Umbilical cord (tissue), 2 donors: ENCODE results near the gene RXFP2. TPM values are rescaled to one million over a fixed set of nuclear protein-coding genes. Genes with fewer than 3 reads are reported as not detected.

ENCODE experiments used
- DNase-seq: peaks from one replicate; pipeline ENCODE4 v3.0.0-alpha.2; 2015; ENCODE audit warnings: low spot score
- total RNA-seq: library from RNA; depleted of rRNA; stranded (reverse); fragments of >200 nt; gene quantifications from one replicate; pipeline ENCODE4 v1.2.3, GENCODE V29; 2014; ENCODE audit warnings: low replicate concordance; ENCODE audit not compliant: insufficient read depth

RXFP2 gene, protein sequence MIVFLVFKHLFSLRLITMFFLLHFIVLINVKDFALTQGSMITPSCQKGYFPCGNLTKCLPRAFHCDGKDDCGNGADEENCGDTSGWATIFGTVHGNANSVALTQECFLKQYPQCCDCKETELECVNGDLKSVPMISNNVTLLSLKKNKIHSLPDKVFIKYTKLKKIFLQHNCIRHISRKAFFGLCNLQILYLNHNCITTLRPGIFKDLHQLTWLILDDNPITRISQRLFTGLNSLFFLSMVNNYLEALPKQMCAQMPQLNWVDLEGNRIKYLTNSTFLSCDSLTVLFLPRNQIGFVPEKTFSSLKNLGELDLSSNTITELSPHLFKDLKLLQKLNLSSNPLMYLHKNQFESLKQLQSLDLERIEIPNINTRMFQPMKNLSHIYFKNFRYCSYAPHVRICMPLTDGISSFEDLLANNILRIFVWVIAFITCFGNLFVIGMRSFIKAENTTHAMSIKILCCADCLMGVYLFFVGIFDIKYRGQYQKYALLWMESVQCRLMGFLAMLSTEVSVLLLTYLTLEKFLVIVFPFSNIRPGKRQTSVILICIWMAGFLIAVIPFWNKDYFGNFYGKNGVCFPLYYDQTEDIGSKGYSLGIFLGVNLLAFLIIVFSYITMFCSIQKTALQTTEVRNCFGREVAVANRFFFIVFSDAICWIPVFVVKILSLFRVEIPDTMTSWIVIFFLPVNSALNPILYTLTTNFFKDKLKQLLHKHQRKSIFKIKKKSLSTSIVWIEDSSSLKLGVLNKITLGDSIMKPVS
- 0.24 TPM for total RNA-seq

DNA sequence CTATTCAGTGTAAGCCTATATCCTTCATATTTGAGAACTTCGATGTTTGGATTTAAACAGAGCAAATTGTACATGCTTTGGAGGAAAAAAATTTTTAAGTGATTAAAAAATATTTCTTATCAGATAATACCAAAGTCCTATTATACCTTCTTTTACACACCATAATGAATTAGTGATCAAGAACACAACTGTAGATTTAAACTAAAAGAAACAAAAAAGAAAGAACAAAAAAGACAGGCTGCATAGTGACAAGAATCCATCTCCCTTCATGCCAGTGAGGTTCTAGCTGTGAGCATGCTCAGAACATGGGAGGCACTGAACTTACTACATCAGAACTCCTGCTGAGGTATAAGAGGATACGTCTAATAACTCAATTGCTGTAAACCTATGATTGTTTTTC is at the start of gene RXFP2:
Gene RXFP2, plus strand, starts transcription at position 301 of the 400 bp plus-strand sequence. Its CDS starts 87 bp downstream, at position 388.
- DNase-seq, result no peak

DNA sequence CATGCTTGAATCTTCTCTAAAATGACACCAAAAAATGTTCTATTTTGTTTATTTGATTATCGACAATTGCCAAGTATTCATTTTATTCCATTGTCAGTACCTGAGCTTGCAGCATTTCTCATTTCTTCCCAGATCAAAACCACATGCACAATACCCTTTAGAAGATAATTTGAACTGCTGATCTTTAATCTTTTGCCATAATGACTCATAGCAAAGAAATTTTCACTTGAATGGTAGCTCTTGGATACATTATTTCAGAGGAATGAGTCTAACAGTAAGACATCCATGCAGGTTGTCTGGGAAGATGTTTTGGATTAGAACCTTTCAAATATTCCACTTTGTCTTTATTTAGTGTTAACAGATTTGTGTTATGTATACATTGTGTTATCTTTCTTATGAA is 42.0 kb upstream of the RXFP2 start:
- no peak for DNase-seq

DNA sequence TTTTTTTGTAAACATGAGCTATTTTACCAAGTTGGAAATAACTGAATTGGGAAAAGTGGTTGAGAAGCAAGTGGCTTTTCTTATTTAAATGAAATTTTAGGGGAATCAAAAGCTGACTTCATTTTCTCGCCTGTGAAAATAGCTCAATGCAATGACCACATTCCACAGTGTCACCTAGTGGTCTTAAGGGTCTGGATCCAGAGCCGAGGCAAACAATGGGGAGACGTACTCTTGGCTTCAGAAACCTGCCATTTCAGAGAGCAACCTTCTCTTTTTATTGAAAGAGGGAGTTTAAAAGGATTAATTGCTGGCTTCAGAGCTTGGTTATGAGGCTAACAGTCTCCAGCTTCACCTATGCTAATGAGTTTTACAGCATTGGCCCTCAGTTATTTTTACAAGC is 39.7 kb upstream of the RXFP2 start:
- no peak for DNase-seq

GRCh38 chr13:31703780-31704179 is 35.5 kb upstream of the RXFP2 start:
- DNase-seq, result no peak

DNA sequence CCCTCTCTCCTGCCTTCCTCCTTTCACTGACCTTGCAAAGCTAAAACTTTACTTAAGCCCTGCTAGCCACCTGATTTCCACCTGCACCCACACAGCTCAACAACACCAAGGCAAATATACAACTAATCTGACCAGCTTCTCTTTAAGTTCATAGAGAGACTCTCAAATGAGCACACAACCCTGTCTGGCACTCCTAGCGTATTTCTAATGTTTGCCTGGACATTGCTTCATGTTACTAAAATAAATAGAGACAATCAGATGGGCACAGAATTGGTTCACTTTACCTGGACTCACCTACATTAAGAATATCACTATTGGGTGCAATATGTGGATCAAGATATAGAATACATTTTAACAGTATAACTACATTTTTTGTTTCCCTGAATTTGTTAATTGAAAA is 33.2 kb upstream of the RXFP2 start:
- no peak for DNase-seq

GRCh38 chr13:31717583-31717982 is 21.7 kb upstream of the RXFP2 start:
- DNase-seq, result no peak

DNA sequence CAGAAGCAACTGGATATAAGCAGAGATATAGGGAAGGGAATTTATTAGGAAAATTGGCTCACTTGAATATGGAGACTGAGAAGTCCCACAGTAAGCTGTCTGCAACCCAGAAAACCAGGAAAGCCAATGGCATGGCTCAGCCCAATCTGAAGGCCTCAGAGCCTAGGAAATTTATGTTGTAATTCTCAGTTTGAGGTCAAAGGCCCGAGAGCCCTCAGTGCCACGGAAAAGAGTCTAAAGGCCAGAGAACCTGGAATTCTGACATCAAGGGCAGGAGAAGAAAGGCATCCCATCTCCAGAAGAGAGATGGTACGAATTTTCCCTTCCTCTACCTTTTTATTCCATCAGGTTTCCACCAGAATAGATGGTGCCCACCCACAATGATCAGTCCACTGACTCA is 20.1 kb upstream of the RXFP2 start:
- no peak for DNase-seq

DNA sequence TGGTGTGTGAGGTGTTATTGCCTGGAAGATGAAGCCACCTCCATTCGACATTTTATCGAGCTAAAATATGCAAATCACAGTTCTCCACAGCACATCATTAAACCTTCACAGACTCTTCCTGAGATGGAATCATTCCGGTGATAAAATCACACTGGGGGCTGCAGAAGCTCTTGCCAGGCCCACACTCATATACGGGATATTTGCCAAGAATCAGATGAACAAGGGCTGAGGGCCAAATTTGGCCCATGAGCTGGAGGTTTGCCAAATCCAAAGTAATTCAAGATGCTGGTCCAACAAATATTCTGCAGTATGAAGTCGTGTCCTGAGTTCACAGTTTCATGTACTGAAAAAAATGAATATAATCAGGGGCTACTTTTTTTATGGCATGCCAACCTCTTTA is 16.7 kb upstream of the RXFP2 start:
- DNase-seq, result no peak

DNA sequence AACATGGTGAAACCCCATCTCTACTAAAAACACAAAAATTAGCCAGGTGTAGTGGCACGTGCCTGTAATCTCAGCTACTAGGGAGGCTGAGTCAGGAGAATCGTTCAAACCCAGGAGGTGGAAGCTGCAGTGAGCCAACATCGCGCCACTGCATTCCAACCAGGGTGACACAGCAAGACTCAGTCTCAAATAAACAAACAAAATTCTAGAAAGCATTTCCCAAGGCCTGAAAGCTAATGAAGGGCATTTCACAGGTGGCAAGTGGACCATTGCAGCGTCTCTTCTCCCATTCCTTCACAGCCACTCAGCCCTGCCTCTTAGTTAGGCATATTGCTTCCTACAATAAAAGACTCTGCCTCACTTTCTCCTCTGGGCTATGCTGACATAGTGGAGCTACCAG is 13.5 kb upstream of the RXFP2 start:
- no peak for DNase-seq

DNA sequence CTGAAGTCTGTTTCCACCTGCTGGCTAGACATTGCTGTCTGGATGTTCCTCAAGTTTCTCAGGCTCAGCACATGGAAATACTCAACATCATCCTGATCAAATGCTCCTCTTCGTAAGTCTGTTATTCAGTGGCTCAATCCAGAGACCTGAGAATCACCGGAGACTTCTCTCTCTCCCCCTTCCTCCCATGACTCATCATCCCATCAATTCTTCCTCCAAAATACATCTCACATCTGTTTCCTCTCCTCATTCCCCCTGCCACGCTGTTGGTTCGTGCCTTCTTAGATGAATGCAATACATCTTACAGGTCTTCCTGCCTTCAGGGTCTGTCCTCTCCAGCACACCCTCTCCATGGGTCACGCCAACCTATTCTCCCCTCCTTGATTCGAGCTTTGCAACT is 7.4 kb upstream of the RXFP2 start:
- no peak for DNase-seq

DNA sequence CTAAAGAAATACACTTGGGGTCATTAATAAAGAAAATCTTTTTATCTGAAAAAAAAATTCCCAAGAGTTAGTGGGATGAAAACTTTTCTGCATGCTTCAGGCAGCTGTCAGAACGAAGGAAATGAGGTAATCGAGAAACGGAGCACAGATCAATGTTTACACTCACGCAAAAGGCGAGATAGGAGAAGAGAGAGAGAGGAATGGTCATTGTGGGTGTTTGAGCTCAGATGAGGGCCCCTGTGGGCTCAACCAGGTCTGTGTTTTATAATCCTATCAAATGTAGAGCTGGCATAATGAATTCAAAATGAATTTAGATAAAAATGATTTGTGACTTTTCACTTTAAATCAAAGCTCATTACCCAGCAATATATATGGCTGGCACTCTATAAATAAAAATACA is 6.3 kb upstream of the RXFP2 start:
- no peak for DNase-seq

- DNase-seq, result no peak
These were observed 5.7 kb upstream of the RXFP2 start for GRCh38 chr13:31733647-31734046.

DNA sequence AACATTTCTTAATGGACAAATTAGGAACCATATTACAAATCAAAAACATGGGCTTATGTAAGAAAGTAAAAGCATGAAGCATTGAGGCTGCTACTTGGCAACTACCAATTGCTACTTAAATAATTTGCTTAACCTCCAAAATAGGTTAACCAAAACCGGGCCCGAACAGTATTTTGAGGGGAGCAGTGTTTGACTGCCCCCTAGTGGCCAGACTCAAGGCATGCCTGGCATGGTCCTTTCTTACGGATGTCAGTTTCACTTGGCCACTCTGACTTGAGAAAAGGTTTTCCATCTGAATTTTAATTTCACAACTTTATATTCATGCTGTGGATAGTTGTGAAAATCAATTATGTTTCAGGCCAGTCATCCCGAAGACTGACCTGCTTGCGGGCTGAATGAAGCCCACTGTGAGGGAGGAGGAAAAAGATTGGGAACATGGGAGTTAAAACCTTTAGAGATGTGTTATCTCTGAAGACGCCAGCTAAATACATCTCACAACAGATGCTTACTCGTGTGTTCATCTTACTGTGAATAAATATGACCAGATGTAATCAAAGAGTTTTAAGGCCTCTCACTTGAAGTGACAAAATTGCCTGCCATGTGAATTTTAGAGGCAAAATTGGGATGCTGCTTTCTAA is 2.9 kb downstream of the RXFP2 start:
- peak; percentile 71 for DNase-seq

GRCh38 chr13:31747291-31747690 is 8.0 kb downstream of the RXFP2 start:
- DNase-seq, result no peak

GRCh38 chr13:31747966-31748365 is 8.6 kb downstream of the RXFP2 start:
- no peak for DNase-seq

DNA sequence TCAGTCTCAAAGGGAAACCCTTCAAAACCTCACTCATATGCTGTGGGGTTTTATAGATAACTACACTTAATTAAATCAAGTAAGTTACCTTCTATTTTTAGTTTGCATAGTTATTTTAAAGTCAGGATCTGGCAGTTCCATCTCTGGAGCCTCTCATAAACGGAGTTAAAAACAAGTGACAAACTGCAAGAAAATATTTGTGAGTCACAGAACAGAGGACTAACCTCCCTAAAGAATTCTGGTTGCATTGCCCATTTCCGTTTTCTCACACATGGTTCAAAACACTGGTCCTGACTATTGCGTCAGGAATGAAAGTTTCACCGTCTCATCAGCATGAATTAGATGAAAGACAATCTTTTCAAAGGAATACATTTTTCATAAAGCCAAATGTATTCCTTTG is 10.6 kb downstream of the RXFP2 start:
- DNase-seq, result no peak

DNA sequence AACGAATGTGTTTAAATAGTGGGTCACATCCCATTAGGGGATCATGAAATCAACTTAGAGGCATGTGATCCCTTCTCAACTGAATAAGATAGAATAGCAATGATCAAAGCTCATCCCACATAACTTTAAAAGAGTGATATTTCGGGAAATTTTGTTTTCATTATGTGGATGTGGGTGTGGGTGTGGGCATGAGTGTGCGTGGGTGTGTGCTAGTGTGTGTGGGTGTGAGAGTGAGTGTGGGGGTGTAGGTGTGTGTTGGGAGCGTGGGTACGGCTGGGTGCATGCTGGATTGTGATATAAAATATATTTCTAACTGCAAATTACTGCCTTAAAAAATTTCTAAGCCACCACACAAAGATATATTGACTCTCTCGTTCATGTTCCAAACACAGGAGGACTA is 15.9 kb downstream of the RXFP2 start:
- no peak for DNase-seq

DNA sequence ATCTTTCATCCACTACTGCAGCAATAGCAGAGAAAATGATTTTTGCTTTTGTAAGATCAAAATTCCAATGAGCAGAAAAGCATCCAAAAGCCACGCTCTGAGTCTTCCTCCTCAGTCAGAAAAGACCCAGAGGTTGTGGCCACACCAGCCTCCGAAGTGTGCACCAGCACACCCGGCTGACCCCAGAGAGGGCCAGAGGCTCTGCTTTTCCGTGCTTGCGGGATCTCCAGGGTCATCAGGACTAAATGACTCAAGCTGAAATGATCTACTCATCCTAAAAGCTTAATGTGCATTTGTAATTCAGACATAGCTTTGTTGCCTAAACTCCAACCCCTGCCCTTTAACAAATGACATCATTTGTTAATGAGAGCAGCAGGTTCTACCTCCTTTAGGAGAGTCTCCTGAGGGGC is 16.5 kb downstream of the RXFP2 start:
- peak; percentile 9 for DNase-seq

DNA sequence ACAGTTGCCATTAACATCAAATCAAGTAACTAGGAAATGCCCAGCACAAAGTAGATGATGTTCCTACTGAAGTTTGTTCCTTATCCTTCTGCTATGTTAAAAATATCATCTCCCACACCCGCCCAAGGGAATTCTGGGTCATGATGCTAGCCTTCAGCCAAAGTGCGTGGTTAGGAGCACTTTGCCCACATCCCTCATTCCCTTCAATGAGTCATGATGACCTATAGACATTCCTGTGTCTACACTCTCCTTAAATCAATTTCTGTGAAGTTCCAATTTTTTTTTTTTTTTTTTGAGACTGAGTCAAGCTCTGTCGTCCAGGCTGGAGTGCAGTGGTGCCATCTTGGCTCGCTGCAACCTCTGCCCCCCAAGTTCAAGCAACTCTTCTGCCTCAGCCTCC is 17.0 kb downstream of the RXFP2 start:
- DNase-seq, result no peak

DNA sequence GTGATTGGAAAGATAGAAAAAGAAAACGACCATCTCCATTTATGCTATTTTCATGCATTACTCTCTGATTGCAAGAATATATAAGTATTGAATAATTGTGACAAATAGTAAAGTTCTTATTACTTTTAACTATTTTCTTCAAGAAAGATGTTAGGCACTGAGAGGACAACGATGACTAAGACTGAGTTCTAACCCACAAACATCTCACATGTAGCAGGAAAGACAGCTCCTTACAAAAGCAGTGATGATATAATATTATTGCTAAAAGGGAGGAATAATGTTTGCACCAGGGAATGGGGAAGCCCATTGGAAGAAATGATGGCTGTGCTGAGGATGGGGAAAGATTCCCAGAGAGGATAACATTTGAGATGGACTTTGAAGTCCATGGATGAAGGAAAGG is 22.6 kb downstream of the RXFP2 start:
- DNase-seq, result no peak

DNA sequence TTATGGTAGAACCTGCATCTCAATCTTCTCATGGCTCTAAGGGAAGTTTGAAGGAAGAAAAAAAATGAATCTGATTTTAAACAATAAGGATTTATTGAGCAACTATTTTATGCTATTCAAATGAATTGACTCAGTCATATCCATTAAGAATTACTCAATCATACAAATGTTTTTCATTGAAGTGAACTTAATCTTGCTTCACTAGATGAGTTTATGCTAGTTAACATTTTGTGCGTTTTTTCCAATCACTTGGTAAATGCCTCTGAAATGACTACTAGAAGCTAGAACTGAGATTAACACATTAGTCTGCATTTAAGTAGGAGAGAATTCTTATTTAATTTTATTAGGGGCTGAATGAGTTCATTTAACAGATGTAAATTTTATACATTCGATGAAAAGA is 25.2 kb downstream of the RXFP2 start:
- no peak for DNase-seq

DNA sequence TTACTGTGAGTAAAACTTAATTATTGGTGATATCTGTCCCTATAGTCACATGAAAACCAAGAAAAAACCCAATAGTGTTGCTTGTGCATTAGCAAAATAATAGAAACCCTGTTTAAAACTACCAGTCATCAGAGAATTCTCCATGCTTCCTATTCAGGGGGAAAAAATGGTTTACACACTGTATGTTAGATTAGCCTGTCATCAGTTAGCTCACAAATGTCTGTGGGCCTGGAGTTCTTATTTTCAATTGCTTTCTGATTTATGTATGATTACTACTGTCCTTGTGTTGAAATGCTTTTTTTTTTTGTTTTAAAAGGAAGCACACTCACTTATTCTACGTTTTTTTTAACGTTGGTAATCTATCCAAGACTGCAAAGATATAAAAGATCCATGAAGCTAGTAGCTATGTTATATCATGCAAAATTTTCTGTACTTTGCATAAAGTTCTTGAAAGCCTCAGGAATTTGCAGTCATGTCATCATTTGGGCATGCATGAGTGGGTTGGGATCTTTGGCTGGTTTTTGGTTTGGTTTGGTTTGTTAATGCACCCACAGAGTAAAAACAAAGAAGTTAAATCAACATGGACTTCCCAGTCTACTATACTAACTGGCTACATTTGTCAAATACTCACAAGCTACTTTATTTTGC is 25.9 kb downstream of the RXFP2 start:
- DNase-seq, result no peak
